GM18505 (cell line): ENCODE data around the gene LXN.

Experiments
- ATAC-seq: cut with Tn5 transposase; IDR thresholded peaks from one replicate; pipeline ENCODE4 v1.9.1; 2021; ENCODE audit not compliant: unreplicated experiment
- POLR2A ChIP-seq: IDR thresholded peaks from 4 replicates; pipeline ENCODE4 v1.6.1; 2011; ENCODE audit warnings: borderline replicate concordance; ENCODE audit not compliant: insufficient read depth, insufficient read length; ENCODE audit errors: extremely low read depth

LXN gene

DNA sequence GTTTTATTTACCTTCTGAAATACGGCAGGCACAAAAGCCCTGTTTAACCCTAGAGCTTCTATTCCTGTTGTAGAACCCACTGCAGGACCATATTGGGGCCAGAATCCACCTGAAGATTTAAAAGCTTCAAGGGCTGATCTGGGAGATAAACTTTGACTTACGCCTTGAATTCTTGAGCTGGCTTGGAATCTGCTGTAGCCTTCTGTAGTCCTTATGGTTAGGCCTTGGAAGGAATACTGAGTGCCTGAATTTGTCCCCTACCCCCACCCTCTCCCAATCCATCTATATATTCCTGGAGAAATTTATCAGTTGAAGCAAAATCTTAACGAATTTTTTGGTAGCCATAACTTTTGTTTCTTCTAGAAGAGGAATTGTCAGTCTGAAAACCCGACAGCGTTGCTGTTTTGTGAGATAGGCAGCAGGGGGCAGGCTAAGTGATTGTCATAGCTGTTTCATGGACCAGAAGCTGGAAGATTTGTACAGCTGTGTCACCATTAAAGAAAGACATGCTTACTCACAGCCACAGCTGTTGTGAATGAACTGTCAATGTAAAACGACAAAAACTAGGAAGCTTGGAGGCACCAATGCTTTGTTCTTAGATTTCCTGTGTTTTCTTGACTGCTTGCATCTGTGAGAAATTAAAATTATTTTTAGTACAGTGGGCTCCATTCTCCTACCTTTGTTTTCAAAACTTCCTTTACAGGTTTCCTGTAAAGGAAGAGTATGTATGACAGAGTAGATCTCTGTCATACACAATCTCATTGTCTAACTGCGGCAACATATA, 12.8 kb downstream of the LXN start:
- peak; percentile 95 for ATAC-seq
- no peak for TF ChIP-seq POLR2A

DNA sequence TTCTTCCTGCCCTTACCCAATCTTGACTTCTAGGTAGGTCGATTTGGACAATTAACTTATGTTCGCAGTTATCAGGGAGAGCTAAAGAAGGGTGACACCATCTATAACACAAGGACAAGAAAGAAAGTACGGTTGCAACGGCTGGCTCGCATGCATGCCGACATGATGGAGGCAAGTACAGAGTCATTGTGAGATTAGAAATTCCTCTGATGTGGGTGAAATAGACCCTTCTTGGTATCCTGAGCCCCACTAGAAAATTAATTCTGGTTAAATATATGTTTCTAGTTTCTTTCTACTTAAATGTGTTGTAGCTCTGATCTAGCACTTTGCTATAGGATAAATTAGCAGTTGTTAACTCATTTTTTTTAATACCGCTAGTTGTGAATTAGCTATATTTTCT, 13.6 kb downstream of the LXN start:
- no peak for ATAC-seq

DNA sequence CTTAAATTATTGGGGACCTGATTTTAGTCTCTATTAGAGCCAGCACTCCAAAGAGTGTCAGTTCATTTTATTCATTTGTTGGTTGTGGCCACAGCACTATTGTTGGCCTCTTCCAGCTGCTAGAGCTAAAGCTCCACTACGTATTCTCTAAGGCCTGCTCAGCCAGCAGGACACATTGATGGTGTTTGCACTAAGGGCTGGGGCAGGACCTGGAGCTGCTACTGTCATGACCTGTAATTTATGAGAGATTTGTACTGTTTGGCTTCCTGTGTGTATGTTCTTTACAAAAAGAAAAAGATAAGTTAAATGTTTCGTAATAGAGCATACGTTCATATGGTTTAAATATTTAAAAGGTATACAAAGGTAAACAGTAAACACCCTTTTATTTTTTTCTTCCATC, 20.0 kb downstream of the LXN start:
- TF ChIP-seq POLR2A: no peak
- no peak for ATAC-seq

More for the DNA sequence above, 13.6 kb downstream of the LXN start:
- TF ChIP-seq POLR2A: no peak

DNA sequence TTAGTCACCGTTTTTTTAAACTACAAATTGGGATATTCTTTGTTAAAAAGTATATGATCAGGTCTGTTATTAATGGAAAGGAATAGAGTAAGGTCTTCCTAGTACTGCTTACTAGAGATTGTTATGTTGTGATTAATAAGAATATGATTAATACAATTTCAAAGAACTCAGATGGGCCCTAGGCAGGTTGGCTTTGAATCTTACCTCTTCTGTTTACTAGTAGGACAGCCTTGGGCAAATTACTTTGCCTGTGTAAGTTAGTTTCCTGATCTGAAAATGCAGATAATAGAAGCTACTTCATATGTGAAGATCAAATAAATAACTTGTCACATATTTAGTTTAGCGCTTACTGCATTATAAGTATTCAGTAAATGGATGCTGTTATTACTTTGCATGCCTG, 21.3 kb downstream of the LXN start:
- no peak for TF ChIP-seq POLR2A
- ATAC-seq: no peak

DNA sequence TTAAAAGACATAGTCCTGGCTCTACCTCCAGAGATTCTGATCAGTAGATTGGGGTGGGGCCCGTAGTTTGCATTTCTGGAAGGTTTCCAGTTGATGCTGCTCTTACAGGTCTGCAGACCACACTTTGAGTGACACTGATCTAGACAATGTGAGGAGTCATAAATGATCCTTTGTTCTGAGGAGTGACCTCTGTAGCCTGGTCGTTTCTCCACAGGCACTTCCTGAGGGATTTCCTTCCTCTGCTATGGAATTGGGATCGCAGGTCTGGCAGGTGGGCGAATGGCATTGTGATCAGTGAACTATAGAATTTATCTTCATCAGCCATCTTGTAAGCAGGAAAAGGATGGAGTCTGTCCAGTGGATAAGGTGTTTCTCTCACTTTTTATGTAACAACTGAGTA, 22.7 kb downstream of the LXN start:
- no peak for ATAC-seq
- TF ChIP-seq POLR2A: no peak

DNA sequence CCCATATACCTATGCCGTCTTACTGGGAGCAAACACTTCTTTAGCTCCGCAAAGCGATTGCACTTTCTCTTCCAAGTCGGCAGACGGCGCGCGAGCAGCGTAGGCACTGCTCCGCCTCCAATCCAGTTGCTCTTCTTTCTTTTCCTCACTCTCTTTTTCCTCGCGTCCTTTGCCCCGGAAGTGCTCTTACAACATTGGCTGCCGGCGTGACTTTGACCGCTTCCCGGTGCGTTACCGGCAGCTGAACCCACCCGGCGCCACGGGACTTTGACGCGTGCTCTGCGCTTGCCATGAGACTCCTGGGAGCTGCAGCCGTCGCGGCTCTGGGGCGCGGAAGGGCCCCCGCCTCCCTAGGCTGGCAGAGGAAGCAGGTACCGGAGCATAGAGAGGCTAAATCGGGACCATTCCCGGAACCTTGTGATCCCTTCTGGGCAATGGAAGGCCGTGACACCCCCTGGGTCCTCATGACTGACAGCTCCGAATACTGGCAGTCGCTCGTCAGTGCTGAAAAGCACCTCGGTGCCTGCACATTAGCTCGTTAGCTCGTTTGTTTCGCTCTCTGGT, 28.0 kb downstream of the LXN start, which contains the start of gene GFM1:
Gene GFM1 (plus strand): TSS at position 183 of the 564 bp plus-strand sequence. CDS start 108 bp downstream, at position 291.
- peak; percentile 99 for ATAC-seq
- peak; percentile 79 for TF ChIP-seq POLR2A

DNA sequence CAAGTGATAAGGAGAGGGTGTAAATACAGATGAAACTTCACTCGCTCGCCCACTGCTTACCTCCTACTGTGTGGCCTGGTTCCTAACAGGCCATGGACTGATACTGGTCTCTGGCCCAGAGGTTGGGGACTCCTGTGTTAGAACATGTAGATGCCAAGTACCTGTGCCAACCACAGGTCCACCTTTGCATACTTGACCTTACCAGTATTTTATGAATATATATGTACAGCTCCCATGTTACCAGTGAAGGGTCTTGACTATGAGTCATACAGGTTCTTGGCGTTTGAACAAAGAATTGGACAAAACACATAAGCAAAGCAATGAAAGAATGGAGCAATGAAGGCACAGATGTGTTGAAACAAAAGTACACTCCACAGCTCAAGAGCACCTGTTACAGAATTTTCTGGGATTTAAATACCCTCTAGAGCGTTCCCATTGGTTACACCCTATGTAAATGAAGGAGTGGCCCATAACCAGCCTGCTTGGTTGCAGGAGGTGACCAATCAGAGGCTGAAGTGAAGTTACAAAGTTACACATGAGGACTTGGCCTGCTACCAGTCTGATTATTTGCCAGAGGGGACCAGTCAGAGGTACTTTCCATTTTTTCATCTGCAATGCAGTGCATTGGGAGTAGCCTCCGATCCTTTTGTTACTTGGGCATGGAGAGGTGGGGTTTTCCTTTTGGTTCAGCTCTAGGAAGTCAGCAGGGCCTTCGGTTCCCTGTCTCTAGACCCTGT, 29.8 kb downstream of the LXN start:
- no peak for ATAC-seq

DNA sequence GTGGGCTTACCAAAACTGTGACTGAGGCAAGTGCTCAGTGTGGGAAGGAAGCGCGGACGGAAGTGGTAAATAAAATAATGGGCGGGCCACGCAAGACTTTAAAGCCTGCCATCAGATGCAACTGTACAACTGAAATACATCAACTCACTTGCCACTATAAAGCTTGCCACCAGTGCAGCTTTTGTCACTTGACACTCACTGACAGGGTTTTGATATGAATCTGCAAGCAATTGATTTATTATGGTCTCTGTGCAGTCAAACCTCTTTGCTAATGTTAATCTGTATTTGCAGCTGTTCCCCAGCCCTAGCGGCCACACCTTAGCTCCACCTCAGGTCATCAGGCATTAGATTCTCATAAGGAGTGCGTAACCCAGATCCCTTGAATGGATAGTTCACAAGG, 30.4 kb downstream of the LXN start:
- TF ChIP-seq POLR2A: no peak
- ATAC-seq: no peak

More for the DNA sequence above, 29.8 kb downstream of the LXN start:
- no peak for TF ChIP-seq POLR2A

DNA sequence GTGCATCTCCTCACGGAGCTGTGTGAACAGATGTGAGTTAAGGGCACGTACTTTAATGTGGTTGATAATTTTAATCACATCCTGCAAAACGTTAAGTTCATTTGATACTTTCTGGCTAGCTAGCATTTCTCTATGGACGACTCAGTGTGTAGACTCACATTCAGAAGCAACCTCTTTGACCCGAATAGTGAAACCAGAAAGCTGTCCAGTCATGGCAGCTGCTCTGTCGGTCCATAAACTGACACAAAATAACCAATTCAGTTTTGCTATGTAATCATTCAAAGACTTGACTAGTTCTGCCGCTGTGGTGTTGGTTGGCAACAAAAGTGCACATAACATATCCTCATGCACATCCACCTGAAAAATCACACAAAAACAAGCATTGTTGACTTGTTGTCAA, 31.8 kb downstream of the LXN start:
- TF ChIP-seq POLR2A: no peak
- ATAC-seq: no peak

DNA sequence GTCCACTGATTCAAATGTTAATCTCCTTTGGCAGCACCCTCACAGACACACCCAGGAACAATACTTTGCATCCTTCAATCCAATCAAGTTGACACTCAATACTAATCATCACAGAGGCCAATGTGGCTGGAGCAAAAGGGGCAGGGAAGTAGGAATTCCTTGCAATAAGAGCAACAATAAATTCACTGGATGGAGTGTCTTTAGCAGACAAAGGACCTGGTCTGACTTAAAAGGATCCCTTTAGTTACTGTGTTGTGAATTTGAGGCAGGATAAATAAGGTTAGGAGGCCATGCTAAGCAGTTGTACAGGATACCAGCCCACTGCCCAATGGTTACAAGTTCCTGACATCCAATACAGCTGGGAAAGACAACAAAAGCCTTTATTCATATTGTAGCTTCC, 40.5 kb downstream of the LXN start:
- TF ChIP-seq POLR2A: no peak
- no peak for ATAC-seq

DNA sequence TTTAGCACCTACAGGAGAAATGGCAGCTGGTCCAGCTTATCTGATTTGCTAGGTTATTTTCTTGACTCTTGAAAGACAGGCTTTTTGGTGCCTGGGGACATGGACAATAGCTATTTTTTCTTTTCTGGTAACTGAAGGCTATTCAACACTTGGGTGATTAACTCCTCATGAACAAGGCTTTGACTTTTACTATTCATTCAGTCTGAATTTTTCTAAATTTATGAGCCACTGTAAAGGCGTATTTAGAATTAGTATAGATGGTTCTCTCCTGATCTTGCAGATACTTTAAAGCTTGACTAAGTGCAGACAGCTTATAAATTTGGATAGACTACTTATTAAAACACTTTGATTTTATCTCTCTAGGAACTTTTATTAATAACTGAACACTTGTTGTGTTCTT, 46.6 kb downstream of the LXN start:
- no peak for TF ChIP-seq POLR2A

DNA sequence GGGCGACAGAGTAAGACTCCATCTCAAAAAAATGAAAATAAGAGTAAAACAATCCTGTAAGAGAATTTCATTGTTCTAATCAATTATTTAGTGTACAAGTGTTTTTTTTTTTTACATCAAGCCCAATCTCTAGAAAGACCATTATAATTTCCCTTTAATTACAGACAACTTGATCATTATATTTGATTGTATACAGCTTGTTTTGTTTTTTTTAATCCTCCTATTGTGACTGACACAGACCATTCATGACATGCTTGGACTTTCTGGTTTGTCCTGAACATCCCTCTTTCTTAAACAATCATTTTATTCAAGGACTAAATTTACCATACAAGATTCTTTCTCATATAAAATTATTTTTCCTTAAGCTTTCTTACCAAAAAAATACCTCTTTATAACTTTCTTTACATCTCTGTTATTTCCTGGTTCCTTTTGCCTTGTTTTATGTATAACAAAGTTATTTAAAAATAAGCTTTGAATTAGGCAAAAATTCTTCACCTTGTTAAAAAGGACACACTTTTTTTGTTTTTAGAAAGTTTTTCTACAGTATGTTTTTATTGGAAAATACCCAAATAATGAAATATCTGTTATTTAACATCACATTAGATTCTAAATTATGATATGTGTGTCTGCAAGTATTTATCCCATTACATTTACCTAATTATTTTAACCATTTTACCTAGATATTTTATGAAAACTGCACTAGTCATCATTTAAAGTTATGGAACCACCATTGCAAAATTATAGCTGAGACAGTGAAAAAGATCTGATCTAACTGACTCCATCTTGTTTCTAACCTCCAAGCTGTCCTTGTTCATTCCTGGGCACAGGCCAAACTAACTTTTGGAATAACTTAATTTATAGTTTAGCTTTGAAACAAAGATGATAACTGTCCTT, 54.2 kb downstream of the LXN start:
- TF ChIP-seq POLR2A: no peak
- ATAC-seq: no peak

More for the DNA sequence above, 46.6 kb downstream of the LXN start:
- ATAC-seq: no peak
